ENCODE measurements around the gene CRABP1.
A peak's percentile ranks its signal among the peaks of the same experiment; 100 is the strongest.

The CRABP1 gene

GRCh38 chr15:78353093-78353492 is 12.9 kb downstream of the CRABP1 start:
- no peak overlapping the region for H3K27ac Mint-ChIP-seq
- ATAC-seq = peak; percentile 63
- no peaks in the 10 kb centered on the region for H3K4me1 Mint-ChIP-seq
- no peak for DNase-seq (ENCODE audit: low spot score in 2 of 2)
- no peaks in the 10 kb centered on the region for H3K9me3 Mint-ChIP-seq
- no peak overlapping the region for H3K4me3 Mint-ChIP-seq
- no peaks in the 10 kb centered on the region for H3K36me3 Mint-ChIP-seq

DNA sequence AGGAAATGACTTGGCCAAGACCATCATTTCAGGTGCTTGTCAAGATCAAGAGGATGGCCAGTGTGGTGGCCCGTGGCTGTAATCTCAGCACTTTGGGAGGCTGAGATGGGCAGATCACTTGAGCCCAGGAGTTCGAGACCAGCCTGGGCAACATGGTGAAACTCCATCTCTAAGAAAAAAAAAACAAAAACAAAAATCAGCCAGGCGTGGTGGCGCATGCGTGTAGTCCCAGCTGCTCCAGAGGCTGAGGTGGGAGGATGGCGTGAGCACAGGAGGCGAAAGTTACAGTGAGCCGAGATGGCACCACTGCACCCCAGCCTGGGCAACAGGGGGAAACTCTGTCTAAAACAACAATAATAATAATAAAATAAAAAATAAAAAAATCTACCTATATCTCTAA is 15.0 kb downstream of the CRABP1 start:
- no peak for ATAC-seq
- H3K4me3 Mint-ChIP-seq = no peak overlapping the region
- H3K9me3 Mint-ChIP-seq = no peaks in the 10 kb centered on the region
- DNase-seq (ENCODE audit: low spot score in 2 of 2) = no peak
- no peaks in the 10 kb centered on the region for H3K36me3 Mint-ChIP-seq
- H3K27ac Mint-ChIP-seq = no peak overlapping the region
- H3K4me1 Mint-ChIP-seq = no peaks in the 10 kb centered on the region

GRCh38 chr15:78358102-78358870 is 18.1 kb downstream of the CRABP1 start:
- Mint-ChIP-seq H3K4me3 (no peak overlapping the region), H3K4me1 (no peaks in the 10 kb centered on the region), H3K27ac (no peak overlapping the region), H3K9me3 (no peaks in the 10 kb centered on the region), H3K36me3 (no peaks in the 10 kb centered on the region)
- DNase-seq (ENCODE audit: low spot score in 2 of 2) (no peak), ATAC-seq (no peak)

DNA sequence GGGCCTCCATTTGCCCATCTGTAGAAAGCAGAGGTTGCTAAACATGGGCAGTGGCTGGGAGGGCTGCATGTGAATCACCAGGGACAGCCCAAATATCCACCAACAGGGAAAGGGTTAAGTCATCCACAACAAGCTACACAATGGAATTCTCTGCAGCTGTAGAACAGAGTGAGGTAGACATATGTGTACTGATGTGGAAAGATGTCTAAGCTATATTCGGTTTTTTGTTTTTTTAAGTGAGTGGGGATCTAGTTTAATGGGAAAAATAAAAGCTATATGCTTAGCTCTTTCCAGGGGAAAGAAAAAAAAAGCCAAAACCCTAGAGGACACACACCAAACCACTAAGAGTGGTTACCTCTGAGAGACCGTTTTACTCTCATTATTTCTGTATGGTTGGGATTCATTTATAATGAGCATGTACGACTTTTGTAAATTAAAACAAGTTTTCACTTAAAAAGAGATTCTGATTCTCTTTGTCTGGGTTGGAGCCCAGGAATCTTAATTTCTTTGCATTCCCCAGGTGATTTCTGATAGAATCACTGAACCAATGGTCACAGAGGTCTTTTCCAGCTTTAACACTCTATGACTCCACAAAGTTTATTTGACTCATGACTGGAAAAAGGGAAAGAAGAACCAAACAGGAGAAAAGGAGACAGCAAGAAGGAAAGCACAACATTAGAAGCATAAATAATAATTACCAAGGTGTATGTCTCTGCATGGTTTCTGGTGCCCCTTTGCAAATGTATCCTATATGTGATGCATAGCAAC is 19.1 kb downstream of the CRABP1 start:
- no peak overlapping the region for H3K27ac Mint-ChIP-seq
- H3K4me3 Mint-ChIP-seq = no peak overlapping the region
- H3K4me1 Mint-ChIP-seq = no peaks in the 10 kb centered on the region
- H3K9me3 Mint-ChIP-seq = no peaks in the 10 kb centered on the region
- no peaks in the 10 kb centered on the region for H3K36me3 Mint-ChIP-seq
- no peak for DNase-seq (ENCODE audit: low spot score in 2 of 2)
- ATAC-seq = no peak

- Mint-ChIP-seq H3K4me3 (no peak overlapping the region), H3K9me3 (no peaks in the 10 kb centered on the region), H3K4me1 (no peaks in the 10 kb centered on the region), H3K27ac (no peak overlapping the region), H3K36me3 (no peaks in the 10 kb centered on the region)
- no peak for DNase-seq (ENCODE audit: low spot score in 2 of 2)
- no peak for ATAC-seq
These were observed 20.2 kb downstream of the CRABP1 start for GRCh38 chr15:78360367-78360801.

GRCh38 chr15:78360958-78361718 is 21.0 kb downstream of the CRABP1 start:
- Mint-ChIP-seq H3K4me1 (no peaks in the 10 kb centered on the region), H3K4me3 (no peak overlapping the region), H3K36me3 (no peaks in the 10 kb centered on the region), H3K9me3 (no peaks in the 10 kb centered on the region), H3K27ac (no peak overlapping the region)
- ATAC-seq (no peak), DNase-seq (ENCODE audit: low spot score in 2 of 2) (no peak)

GRCh38 chr15:78361771-78362506 is 21.8 kb downstream of the CRABP1 start:
- Mint-ChIP-seq H3K4me3 (no peak overlapping the region), H3K27ac (no peak overlapping the region), H3K9me3 (no peaks in the 10 kb centered on the region), H3K36me3 (no peaks in the 10 kb centered on the region), H3K4me1 (no peaks in the 10 kb centered on the region)
- no peak for DNase-seq (ENCODE audit: low spot score in 2 of 2)
- no peak for ATAC-seq

DNA sequence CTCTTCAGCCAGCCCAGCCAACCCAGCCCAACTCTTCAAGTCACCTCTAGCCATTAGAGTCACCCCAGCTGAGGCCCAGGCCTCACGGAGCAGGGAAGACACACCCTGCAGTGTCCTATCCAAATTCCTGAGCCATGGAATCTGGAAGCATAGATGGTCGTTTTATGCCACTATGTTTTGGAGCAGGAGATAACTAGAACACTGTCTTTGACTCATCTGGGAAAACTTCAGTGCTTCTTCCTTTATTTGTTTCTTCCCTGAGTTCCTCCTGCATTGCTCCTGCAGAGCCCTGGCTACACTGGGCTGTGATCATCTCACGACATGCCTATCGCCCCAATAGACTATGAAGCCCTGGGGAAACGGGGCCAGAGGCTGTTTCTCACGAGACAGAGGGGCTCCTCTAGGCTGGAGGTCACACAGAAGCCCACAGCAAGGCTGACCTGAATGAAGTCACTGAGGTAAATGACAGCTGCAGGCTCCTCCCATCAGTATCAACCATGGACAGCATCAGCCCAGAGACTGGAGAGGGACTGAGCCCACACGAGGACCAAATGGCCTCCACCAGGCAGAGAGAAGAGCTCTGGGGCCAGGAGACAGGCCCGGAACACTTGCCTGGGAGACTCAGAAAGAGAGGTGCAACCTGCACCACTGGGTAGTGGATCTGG is 22.7 kb downstream of the CRABP1 start:
- no peaks in the 10 kb centered on the region for H3K9me3 Mint-ChIP-seq
- no peaks in the 10 kb centered on the region for H3K36me3 Mint-ChIP-seq
- no peak overlapping the region for H3K27ac Mint-ChIP-seq
- ATAC-seq (peak; percentile 34), DNase-seq (ENCODE audit: low spot score in 2 of 2) (no peak)
- no peaks in the 10 kb centered on the region for H3K4me1 Mint-ChIP-seq
- H3K4me3 Mint-ChIP-seq = no peak overlapping the region

DNA sequence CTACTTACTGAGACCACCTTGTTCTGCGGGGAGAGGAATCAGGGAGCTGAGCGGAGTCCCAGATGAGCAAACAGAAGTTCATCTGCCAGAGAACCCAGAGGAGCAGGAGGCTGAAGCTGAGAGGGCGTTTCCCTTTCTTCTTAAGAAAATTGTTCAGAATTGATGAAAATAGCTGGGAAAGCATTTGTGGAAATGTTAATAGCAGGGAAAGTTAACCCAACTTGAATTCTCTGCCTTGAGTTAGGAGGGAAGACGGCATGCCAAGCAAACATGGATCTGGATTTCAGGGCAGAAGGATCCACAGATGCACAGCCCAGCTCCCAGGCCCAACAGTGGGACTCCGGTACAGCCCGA is 23.2 kb downstream of the CRABP1 start:
- Mint-ChIP-seq H3K27ac (no peak overlapping the region), H3K36me3 (no peaks in the 10 kb centered on the region), H3K9me3 (no peaks in the 10 kb centered on the region), H3K4me3 (no peak overlapping the region), H3K4me1 (no peaks in the 10 kb centered on the region)
- no peak for ATAC-seq
- DNase-seq (ENCODE audit: low spot score in 2 of 2) = no peak

- Mint-ChIP-seq H3K4me1 (no peaks in the 10 kb centered on the region), H3K36me3 (no peaks in the 10 kb centered on the region), H3K9me3 (no peaks in the 10 kb centered on the region), H3K27ac (no peak overlapping the region), H3K4me3 (no peak overlapping the region)
- ATAC-seq (no peak), DNase-seq (ENCODE audit: low spot score in 2 of 2) (no peak)
These were observed 24.1 kb downstream of the CRABP1 start for GRCh38 chr15:78364233-78364632.

GRCh38 chr15:78365917-78366316 is 25.8 kb downstream of the CRABP1 start:
- no peak overlapping the region for H3K27ac Mint-ChIP-seq
- no peaks in the 10 kb centered on the region for H3K4me1 Mint-ChIP-seq
- no peak for DNase-seq (ENCODE audit: low spot score in 2 of 2)
- ATAC-seq = no peak
- no peak overlapping the region for H3K4me3 Mint-ChIP-seq
- H3K36me3 Mint-ChIP-seq = no peaks in the 10 kb centered on the region
- H3K9me3 Mint-ChIP-seq = no peaks in the 10 kb centered on the region

GRCh38 chr15:78366342-78366741 is 26.2 kb downstream of the CRABP1 start:
- Mint-ChIP-seq H3K27ac (no peak overlapping the region), H3K4me1 (no peaks in the 10 kb centered on the region), H3K4me3 (no peak overlapping the region), H3K9me3 (no peaks in the 10 kb centered on the region), H3K36me3 (no peaks in the 10 kb centered on the region)
- ATAC-seq (peak; percentile 27), DNase-seq (ENCODE audit: low spot score in 2 of 2) (no peak)

DNA sequence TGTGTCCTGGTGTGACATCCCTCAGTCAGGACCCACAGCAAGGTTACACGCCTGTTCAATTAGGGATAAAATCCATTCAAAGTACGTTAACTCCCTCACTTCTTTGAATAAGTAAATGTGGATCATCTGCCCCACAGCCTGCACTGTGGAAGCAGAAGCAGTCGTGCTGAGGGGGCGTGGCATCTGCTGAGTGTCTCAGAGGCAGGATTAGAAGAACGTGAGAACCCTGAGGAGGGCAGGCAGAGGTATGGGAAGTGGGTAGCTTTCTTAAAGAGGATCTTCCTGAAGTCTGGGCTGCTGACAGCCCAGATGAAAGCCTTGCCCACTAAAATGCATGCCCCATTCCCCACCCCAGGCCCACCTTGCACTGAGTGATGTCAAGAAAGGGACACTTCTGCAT is 28.5 kb downstream of the CRABP1 start:
- Mint-ChIP-seq H3K27ac (no peak overlapping the region), H3K36me3 (no peaks in the 10 kb centered on the region), H3K4me1 (no peaks in the 10 kb centered on the region), H3K4me3 (no peak overlapping the region), H3K9me3 (no peaks in the 10 kb centered on the region)
- no peak for ATAC-seq
- no peak for DNase-seq (ENCODE audit: low spot score in 2 of 2)

DNA sequence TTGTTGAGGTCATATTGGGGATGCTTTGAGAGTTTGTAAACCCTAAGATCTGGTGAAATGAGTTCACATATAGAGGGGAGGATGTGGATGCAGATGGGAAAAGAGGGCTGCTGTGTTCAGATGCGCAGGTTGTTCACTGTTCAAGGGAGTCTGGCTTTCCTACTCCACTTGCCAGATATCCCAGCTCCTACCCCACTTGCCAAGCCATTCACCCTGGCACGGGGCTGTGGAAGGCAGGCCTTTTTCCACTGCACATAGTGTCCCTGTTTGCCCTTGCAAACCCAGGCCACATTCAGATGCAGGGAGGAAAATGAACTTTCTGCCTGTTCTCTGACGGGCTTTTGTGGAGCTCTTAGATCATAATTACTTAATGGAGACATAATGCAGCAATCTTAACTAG is 29.0 kb downstream of the CRABP1 start:
- DNase-seq (ENCODE audit: low spot score in 2 of 2) = no peak
- no peaks in the 10 kb centered on the region for H3K36me3 Mint-ChIP-seq
- H3K9me3 Mint-ChIP-seq = no peaks in the 10 kb centered on the region
- no peak for ATAC-seq
- no peak overlapping the region for H3K27ac Mint-ChIP-seq
- no peaks in the 10 kb centered on the region for H3K4me1 Mint-ChIP-seq
- H3K4me3 Mint-ChIP-seq = no peak overlapping the region

GRCh38 chr15:78370013-78370412 is 29.9 kb downstream of the CRABP1 start:
- H3K36me3 Mint-ChIP-seq = no peaks in the 10 kb centered on the region
- ATAC-seq (no peak), DNase-seq (ENCODE audit: low spot score in 2 of 2) (no peak)
- peaks cover 7% of the 10 kb centered on the region for H3K4me1 Mint-ChIP-seq
- no peak overlapping the region for H3K4me3 Mint-ChIP-seq
- H3K27ac Mint-ChIP-seq = no peak overlapping the region
- no peaks in the 10 kb centered on the region for H3K9me3 Mint-ChIP-seq

All from stimulated activated effector memory CD8-positive, alpha-beta T cell treated with anti-CD3 and anti-CD28 coated beads, Interleukin-12 subunit alpha, Interleukin-12 subunit beta, amount 100 ng/mL, for 72 hours (primary cell).